ENCODE measurements around the gene DOCK9.

DNA sequence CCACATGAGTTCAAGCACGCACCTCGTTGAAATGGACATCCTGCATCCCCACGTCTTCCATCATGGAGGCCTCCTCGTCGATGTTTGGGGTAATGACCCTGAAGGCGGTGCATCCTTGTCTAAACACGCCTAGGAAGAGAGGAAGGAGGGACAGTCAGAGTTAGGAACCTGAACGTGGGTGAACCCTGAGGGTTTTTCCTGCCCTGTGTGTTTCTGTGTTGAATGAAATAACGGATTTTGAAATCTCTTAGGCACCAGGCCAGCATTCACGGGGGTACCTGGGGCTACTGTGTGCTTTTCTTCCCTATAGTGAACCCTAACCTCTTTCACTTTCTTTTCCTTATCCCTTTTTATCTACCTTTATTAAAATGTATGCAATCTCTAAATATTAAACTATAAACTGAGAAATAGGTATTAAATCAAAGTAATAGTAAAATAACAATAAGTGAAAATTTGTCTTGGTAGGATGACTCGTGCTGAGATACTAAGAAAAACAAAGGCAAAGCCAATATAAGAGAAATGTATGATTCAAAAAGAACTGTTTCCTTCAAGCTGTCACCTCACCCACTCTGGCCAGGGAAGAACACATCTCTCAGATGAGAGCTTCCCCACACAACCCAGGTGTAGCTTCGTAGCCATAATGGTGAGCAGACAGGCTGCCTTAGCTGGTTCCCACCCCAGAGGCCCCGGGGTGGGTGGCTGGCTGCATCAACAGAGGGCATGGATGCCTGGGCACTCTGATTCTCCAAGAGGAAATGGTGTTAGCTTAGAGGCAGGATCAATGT is 153.3 kb downstream of the DOCK9 start:
- TF ChIP-seq, protein P1, sequence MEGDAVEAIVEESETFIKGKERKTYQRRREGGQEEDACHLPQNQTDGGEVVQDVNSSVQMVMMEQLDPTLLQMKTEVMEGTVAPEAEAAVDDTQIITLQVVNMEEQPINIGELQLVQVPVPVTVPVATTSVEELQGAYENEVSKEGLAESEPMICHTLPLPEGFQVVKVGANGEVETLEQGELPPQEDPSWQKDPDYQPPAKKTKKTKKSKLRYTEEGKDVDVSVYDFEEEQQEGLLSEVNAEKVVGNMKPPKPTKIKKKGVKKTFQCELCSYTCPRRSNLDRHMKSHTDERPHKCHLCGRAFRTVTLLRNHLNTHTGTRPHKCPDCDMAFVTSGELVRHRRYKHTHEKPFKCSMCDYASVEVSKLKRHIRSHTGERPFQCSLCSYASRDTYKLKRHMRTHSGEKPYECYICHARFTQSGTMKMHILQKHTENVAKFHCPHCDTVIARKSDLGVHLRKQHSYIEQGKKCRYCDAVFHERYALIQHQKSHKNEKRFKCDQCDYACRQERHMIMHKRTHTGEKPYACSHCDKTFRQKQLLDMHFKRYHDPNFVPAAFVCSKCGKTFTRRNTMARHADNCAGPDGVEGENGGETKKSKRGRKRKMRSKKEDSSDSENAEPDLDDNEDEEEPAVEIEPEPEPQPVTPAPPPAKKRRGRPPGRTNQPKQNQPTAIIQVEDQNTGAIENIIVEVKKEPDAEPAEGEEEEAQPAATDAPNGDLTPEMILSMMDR (IDR thresholded peaks at IDR 0.05), result no peak
- TF ChIP-seq, protein P2, sequence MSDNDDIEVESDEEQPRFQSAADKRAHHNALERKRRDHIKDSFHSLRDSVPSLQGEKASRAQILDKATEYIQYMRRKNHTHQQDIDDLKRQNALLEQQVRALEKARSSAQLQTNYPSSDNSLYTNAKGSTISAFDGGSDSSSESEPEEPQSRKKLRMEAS (IDR thresholded peaks at IDR 0.05; ENCODE audit: low read depth), result no peak
- TF ChIP-seq POLR2AphosphoS5 (IDR thresholded peaks at IDR 0.05; ENCODE audit: low read depth, low read length) (no peak), MXI1 (IDR thresholded peaks at IDR 0.05; ENCODE audit: low read depth, low read length) (no peak), EZH2phosphoT487 (IDR thresholded peaks at IDR 0.05; ENCODE audit: borderline replicate concordance, low read depth) (no peak), RFX5 (IDR thresholded peaks at IDR 0.05; ENCODE audit: low read length) (no peak), RCOR1 (IDR thresholded peaks at IDR 0.05; ENCODE audit: low read length) (no peak), CHD2 (IDR thresholded peaks at IDR 0.05; ENCODE audit: low read length, partially characterized antibody) (no peak)
- TF ChIP-seq, protein P3, sequence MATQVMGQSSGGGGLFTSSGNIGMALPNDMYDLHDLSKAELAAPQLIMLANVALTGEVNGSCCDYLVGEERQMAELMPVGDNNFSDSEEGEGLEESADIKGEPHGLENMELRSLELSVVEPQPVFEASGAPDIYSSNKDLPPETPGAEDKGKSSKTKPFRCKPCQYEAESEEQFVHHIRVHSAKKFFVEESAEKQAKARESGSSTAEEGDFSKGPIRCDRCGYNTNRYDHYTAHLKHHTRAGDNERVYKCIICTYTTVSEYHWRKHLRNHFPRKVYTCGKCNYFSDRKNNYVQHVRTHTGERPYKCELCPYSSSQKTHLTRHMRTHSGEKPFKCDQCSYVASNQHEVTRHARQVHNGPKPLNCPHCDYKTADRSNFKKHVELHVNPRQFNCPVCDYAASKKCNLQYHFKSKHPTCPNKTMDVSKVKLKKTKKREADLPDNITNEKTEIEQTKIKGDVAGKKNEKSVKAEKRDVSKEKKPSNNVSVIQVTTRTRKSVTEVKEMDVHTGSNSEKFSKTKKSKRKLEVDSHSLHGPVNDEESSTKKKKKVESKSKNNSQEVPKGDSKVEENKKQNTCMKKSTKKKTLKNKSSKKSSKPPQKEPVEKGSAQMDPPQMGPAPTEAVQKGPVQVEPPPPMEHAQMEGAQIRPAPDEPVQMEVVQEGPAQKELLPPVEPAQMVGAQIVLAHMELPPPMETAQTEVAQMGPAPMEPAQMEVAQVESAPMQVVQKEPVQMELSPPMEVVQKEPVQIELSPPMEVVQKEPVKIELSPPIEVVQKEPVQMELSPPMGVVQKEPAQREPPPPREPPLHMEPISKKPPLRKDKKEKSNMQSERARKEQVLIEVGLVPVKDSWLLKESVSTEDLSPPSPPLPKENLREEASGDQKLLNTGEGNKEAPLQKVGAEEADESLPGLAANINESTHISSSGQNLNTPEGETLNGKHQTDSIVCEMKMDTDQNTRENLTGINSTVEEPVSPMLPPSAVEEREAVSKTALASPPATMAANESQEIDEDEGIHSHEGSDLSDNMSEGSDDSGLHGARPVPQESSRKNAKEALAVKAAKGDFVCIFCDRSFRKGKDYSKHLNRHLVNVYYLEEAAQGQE (IDR thresholded peaks at IDR 0.05; ENCODE audit: low read depth, low read length), result no peak

All from SK-N-SH (cell line).